Uterus (tissue), 4 donors: ENCODE results near the gene HTR2A. TPM values are rescaled to one million over a fixed set of nuclear protein-coding genes. Genes with fewer than 3 reads are reported as not detected.

Experiments
- DNase-seq, 2 donors: peaks; one replicate each; pipeline ENCODE4 v3.0.0-alpha.2; 2019 to 2020
- H3K27ac ChIP-seq, 2 donors: fragments of 200-600 bp; sonication (generic); 1 replicate in 1 of 2; 2 replicates in 1 of 2; pipeline ENCODE4 v1.5.1; 2016 to 2018
- H3K27me3 ChIP-seq, 2 donors: fragments of 200-600 bp; sonication (generic); one replicate each; pipeline ENCODE4 v1.5.1; 2018 to 2019; ENCODE audit warnings: control low read depth in 1 of 2
- H3K36me3 ChIP-seq, 2 donors: fragments of 200-600 bp; sonication (generic); one replicate each; pipeline ENCODE4 v1.5.1; 2019; ENCODE audit warnings: control low read depth in 1 of 2
- H3K4me1 ChIP-seq, 2 donors: fragments of 200-600 bp; sonication (generic); one replicate each; pipeline ENCODE4 v1.5.1; 2018 to 2019; ENCODE audit warnings: control low read depth in 1 of 2
- H3K4me3 ChIP-seq, 2 donors: fragments of 200-600 bp; sonication (generic); 1 replicate in 1 of 2; 2 replicates in 1 of 2; pipeline ENCODE4 v1.5.1; 2018 to 2019; ENCODE audit warnings: mild to moderate bottlenecking in 1 of 2
- H3K9me3 ChIP-seq, 2 donors: fragments of 200-600 bp; sonication (generic); one replicate each; pipeline ENCODE4 v1.5.1; 2019; ENCODE audit warnings: control low read depth in 1 of 2
- CTCF ChIP-seq, 4 experiments: fragments of 200-600 bp in 2 of 4; fragments of 450-650 bp in 2 of 4; sonication (generic) in 2 of 4; IDR thresholded peaks; one replicate each; pipeline ENCODE4 v1.5.1; 2016 to 2019; ENCODE audit warnings: antibody characterized with exemption in 4 of 4, mild to moderate bottlenecking in 2 of 4, moderate library complexity in 1 of 4
- POLR2A ChIP-seq, 2 donors: fragments of 450-650 bp; IDR thresholded peaks; one replicate each; pipeline ENCODE4 v1.6.1; 2016; ENCODE audit warnings: antibody characterized with exemption in 2 of 2, mild to moderate bottlenecking in 1 of 2, moderate library complexity in 1 of 2
- intact Hi-C: fragments of 100-400 bp; cut with DNase I; formaldehyde crosslinking; loops from one replicate; pipeline ENCODE4 v1.15.1; 2023; ENCODE audit warnings: low total_unique reads
- total RNA-seq, 4 donors: library from RNA; depleted of rRNA in 3 of 4; stranded (reverse); fragments of >200 nt in 3 of 4; gene quantifications; one replicate each; pipeline versions ENCODE4 v1.1.0 to v1.2.4, GENCODE V29; 2014 to 2023
- donor health status: DM: yes; HTN: yes; CAD: no.

Gene HTR2A
- total RNA-seq, 4 donors from 2014 or later: 0.29 to 5.1 (median 1.5) TPM

GRCh38 chr13:46881621-46882020 lies 15.2 kb downstream of the HTR2A start:
- Histone ChIP-seq H3K27me3 (no peaks in the 10 kb centered on the region), H3K4me1 (no peaks in the 10 kb centered on the region), H3K27ac (no peak overlapping the region), H3K36me3 (no peaks in the 10 kb centered on the region), H3K4me3 (no peak overlapping the region), H3K9me3 (no peaks in the 10 kb centered on the region)
- intact Hi-C loops: no loop called here
- no peak for DNase-seq
- TF ChIP-seq POLR2A (IDR thresholded peaks at IDR 0.05): no peak

- Histone ChIP-seq H3K36me3 (no peaks in the 10 kb centered on the region), H3K27ac (no peak overlapping the region), H3K4me3 (no peak overlapping the region), H3K27me3 (no peaks in the 10 kb centered on the region), H3K9me3 (no peaks in the 10 kb centered on the region), H3K4me1 (no peaks in the 10 kb centered on the region)
- DNase-seq: no peak
- TF ChIP-seq CTCF (IDR thresholded peaks at IDR 0.05): no peak
- TF ChIP-seq POLR2A (IDR thresholded peaks at IDR 0.05): no peak
- intact Hi-C loops: no loop called here
Measured at GRCh38 chr13:46874006-46874405, 22.8 kb downstream of the HTR2A start.

GRCh38 chr13:46871557-46871956 lies 25.3 kb downstream of the HTR2A start:
- no peak for DNase-seq
- TF ChIP-seq POLR2A (IDR thresholded peaks at IDR 0.05) (no peak), CTCF (IDR thresholded peaks at IDR 0.05) (no peak)
- intact Hi-C loops: no loop called here

GRCh38 chr13:46868091-46868490 lies 28.8 kb downstream of the HTR2A start:
- H3K4me3 ChIP-seq: no peak overlapping the region
- no peaks in the 10 kb centered on the region for H3K27me3 ChIP-seq
- H3K27ac ChIP-seq: no peak overlapping the region
- DNase-seq: no peak
- TF ChIP-seq CTCF (IDR thresholded peaks at IDR 0.05): no peak
- TF ChIP-seq POLR2A (IDR thresholded peaks at IDR 0.05): no peak
- no peaks in the 10 kb centered on the region for H3K4me1 ChIP-seq
- H3K36me3 ChIP-seq: no peaks in the 10 kb centered on the region
- H3K9me3 ChIP-seq: no peaks in the 10 kb centered on the region
- intact Hi-C loops: no loop called here

More at GRCh38 chr13:46871557-46871956, 25.3 kb downstream of the HTR2A start:
- no peaks in the 10 kb centered on the region for H3K36me3 ChIP-seq
- no peaks in the 10 kb centered on the region for H3K4me1 ChIP-seq
- H3K27me3 ChIP-seq: no peaks in the 10 kb centered on the region
- H3K4me3 ChIP-seq: no peak overlapping the region
- H3K9me3 ChIP-seq: no peaks in the 10 kb centered on the region
- H3K27ac ChIP-seq: no peak overlapping the region

- peak in 1 of 2 donors; percentile 15 for DNase-seq
Measured at GRCh38 chr13:46866150-46866549, 30.7 kb downstream of the HTR2A start.

More at GRCh38 chr13:46866150-46866549, 30.7 kb downstream of the HTR2A start:
- H3K27me3 ChIP-seq: no peaks in the 10 kb centered on the region
- H3K36me3 ChIP-seq: no peaks in the 10 kb centered on the region
- H3K9me3 ChIP-seq: no peaks in the 10 kb centered on the region
- TF ChIP-seq POLR2A (IDR thresholded peaks at IDR 0.05): no peak
- no peak for TF ChIP-seq CTCF (IDR thresholded peaks at IDR 0.05)
- no peak overlapping the region for H3K27ac ChIP-seq
- intact Hi-C loops: no loop called here
- no peaks in the 10 kb centered on the region for H3K4me1 ChIP-seq
- H3K4me3 ChIP-seq: no peak overlapping the region
